Fibroblast of mammary gland (primary cell): ENCODE data around the gene PPARA.
"Not testable (repeated sequence)": the region's sequence is repeated elsewhere in the genome, so short reads cannot be mapped to it uniquely, and the experiment has no call there.

Experiments
- DNase-seq: peaks from one replicate; pipeline ENCODE4 v3.0.0-alpha.2; 2010; ENCODE audit warnings: low read depth
- H3K4me3 ChIP-seq: 2 replicates; pipeline ENCODE4 v1.5.1; 2011; ENCODE audit warnings: low read depth, mild to moderate bottlenecking, low read length, moderate library complexity; ENCODE audit not compliant: control insufficient read depth
- CTCF ChIP-seq: conservative IDR thresholded peaks from 2 replicates; pipeline ENCODE4 v1.5.1; 2011; ENCODE audit warnings: low read depth, low read length, inconsistent platforms; ENCODE audit not compliant: control insufficient read depth, insufficient read depth

The PPARA gene

GRCh38 chr22:46195487-46196165 lies 45.3 kb downstream of the PPARA start:
- no peak for DNase-seq
- no peak overlapping the region for H3K4me3 ChIP-seq
- TF ChIP-seq CTCF, result no peak

- no peak for DNase-seq
- H3K4me3 ChIP-seq, result no peak overlapping the region
- TF ChIP-seq CTCF, result no peak
These were observed 46.0 kb downstream of the PPARA start for GRCh38 chr22:46196278-46196677.

GRCh38 chr22:46198274-46198673 lies 47.9 kb downstream of the PPARA start:
- TF ChIP-seq CTCF, result no peak
- no peak for DNase-seq

GRCh38 chr22:46198806-46199205 lies 48.5 kb downstream of the PPARA start:
- DNase-seq, result not testable (repeated sequence)

More at GRCh38 chr22:46198274-46198673, 47.9 kb downstream of the PPARA start:
- H3K4me3 ChIP-seq, result no peak overlapping the region

GRCh38 chr22:46201059-46201757 lies 50.9 kb downstream of the PPARA start:
- no peak for TF ChIP-seq CTCF
- DNase-seq, result no peak
- no peak overlapping the region for H3K4me3 ChIP-seq

More at GRCh38 chr22:46198806-46199205, 48.5 kb downstream of the PPARA start:
- not testable (repeated sequence) for H3K4me3 ChIP-seq

- no peak for DNase-seq
- TF ChIP-seq CTCF, result no peak
- no peak overlapping the region for H3K4me3 ChIP-seq
These were observed 52.7 kb downstream of the PPARA start for GRCh38 chr22:46202897-46203600.

GRCh38 chr22:46203601-46203980 lies 53.3 kb downstream of the PPARA start:
- no peak overlapping the region for H3K4me3 ChIP-seq
- TF ChIP-seq CTCF, result no peak
- DNase-seq, result no peak
